Measurements from ENCODE around the gene GALK1.
A peak's percentile ranks its signal among the peaks of the same experiment; 100 is the strongest.

The GALK1 gene

GRCh38 chr17:75748706-75749105 lies 16.3 kb downstream of the GALK1 start:
- DNase-seq: no peak

- DNase-seq: no peak
These were observed 21.3 kb downstream of the GALK1 start for GRCh38 chr17:75743625-75744206.

GRCh38 chr17:75742337-75742736 lies 22.7 kb downstream of the GALK1 start:
- DNase-seq: no peak

- no peak for DNase-seq
These were observed 24.3 kb downstream of the GALK1 start for GRCh38 chr17:75740631-75741077.

- no peak for DNase-seq
These were observed 24.8 kb downstream of the GALK1 start for GRCh38 chr17:75740215-75740614.

- DNase-seq: no peak
These were observed 25.2 kb downstream of the GALK1 start for GRCh38 chr17:75739801-75740200.

- no peak for DNase-seq
These were observed 25.8 kb downstream of the GALK1 start for GRCh38 chr17:75739174-75739573.

GRCh38 chr17:75738218-75738802 lies 26.7 kb downstream of the GALK1 start:
- peak; percentile 50 for DNase-seq

- DNase-seq: no peak
These were observed 27.6 kb downstream of the GALK1 start for GRCh38 chr17:75737133-75737962.

GRCh38 chr17:75736173-75736835 lies 28.7 kb downstream of the GALK1 start:
- DNase-seq: no peak

GRCh38 chr17:75734674-75735294 lies 30.2 kb downstream of the GALK1 start:
- DNase-seq: no peak

- DNase-seq: no peak
These were observed 31.5 kb downstream of the GALK1 start for GRCh38 chr17:75733471-75733870.

GRCh38 chr17:75731716-75732498 lies 33.1 kb downstream of the GALK1 start:
- DNase-seq: no peak

GRCh38 chr17:75731086-75731715 lies 33.8 kb downstream of the GALK1 start:
- DNase-seq: no peak

GRCh38 chr17:75730065-75730464 lies 34.9 kb downstream of the GALK1 start:
- no peak for DNase-seq

- DNase-seq: no peak
These were observed 35.6 kb downstream of the GALK1 start for GRCh38 chr17:75729351-75729750.

GRCh38 chr17:75727391-75727790 lies 37.6 kb downstream of the GALK1 start:
- DNase-seq: no peak

- no peak for DNase-seq
These were observed 39.5 kb downstream of the GALK1 start for GRCh38 chr17:75725504-75725903.

GRCh38 chr17:75724016-75725003 lies 40.7 kb downstream of the GALK1 start:
- no peak for DNase-seq

GRCh38 chr17:75723171-75723930 lies 41.6 kb downstream of the GALK1 start:
- DNase-seq: no peak

Data from fibroblast of skin of right quadriceps (primary cell).